GM21515 (cell line): Measurements from ENCODE around the gene CD300LB.
"Not testable (repeated sequence)": the region's sequence is repeated elsewhere in the genome, so short reads cannot be mapped to it uniquely, and the experiment has no call there.

ENCODE experiments used
- ATAC-seq: cut with Tn5 transposase; IDR thresholded peaks from one replicate; pipeline ENCODE4 v1.9.1; 2021; ENCODE audit not compliant: unreplicated experiment

The CD300LB gene

DNA sequence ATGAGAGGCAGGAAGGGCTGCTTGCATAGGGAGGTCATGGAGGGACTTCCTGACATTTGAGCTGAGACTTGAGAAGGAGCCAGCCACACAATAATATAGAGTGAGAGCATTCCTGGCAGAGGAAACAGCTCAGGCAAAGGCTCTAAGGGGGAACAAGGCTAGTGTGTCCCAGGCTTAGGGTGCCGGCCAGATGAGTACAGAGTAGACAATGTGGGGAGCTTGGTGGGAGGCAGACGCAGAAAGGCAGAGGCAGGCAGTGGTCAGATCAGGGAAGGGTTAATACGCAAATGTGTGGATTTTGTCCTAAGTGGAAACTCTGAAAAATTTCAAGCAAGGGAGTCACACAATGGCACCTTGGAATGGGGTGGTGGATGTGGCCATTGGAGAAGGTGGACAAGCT, 31.3 kb downstream of the CD300LB start:
- no peak for ATAC-seq

DNA sequence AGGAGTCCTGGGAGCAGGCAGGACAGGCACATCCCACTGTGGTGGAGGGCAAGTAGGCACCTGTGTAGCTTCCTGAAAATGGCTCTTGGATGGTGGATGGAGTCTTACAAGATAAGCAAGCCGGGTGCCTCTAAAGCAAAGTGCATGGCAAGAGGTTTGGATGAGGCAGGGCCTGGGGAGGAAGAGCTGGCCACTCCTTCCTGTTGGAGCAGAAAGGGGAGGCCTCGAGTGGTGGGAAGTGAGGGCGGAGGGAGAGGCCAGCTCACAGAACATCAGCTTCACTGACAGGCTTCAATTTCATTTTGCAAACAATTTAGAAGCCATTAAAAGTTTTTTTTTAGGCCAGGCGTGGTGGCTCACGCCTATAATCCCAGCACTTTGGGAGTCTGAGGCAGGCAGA, 33.8 kb downstream of the CD300LB start:
- ATAC-seq = no peak

DNA sequence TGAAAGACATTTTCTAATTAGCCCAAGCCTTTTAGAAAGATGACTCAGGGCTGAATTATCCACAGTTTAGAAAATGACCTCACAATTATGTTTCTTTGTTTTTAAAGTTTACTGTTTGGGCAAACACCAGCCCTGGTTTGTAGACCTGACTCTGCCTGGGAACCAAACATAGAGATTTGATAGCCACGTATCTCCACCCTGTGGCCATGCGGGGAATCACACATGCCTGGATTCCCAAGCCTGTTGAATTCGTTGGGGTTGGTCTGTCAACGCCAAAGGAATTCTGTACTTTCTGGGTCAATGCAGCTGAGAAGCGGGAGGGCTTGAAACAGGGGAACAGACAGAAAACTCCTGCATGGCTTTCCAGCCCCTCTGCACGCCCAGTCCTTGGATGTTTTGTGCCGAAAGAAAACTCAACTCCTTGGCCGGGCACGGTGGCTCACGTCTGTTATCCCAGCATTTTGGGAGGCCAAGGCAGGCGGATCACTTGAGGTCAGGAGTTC, 37.9 kb downstream of the CD300LB start:
- no peak for ATAC-seq

DNA sequence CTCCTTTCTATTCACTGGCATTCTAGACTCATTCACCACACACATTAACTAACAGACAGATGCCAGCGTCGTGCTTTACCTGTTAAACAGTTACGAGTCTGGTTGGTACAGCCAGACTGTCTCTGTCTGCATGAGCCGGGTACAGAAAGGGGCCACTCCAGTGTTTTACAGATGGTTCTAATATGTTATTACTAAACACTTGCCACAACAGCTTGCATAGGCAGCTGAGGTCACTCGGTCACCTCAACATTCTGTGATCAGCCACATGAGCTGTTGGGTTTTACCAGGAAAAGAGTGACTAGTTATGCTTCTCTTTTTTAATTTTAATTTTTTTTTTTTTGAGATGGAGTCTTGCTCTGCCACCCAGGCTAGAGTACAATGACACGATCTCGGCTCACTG, 39.6 kb downstream of the CD300LB start:
- no peak for ATAC-seq

DNA sequence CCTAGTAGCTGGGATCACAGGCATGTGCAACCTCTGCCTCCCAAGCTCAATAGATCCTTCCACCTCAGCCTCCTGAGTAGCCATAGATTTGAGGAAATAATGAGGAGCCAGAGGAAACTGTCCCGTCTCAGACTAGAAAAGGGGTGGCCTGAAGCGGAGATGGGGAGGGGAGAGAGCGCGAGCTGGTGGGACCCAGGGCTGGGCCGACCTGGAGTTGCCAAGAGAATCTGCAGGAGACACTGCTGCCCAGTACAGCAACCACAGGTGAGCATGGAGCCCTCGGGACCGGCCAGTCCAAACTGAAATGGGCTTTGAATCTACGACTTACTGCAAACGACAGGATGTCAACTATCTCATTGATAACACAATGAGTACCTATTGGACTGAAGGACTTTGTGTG, 40.6 kb downstream of the CD300LB start:
- ATAC-seq = no peak

DNA sequence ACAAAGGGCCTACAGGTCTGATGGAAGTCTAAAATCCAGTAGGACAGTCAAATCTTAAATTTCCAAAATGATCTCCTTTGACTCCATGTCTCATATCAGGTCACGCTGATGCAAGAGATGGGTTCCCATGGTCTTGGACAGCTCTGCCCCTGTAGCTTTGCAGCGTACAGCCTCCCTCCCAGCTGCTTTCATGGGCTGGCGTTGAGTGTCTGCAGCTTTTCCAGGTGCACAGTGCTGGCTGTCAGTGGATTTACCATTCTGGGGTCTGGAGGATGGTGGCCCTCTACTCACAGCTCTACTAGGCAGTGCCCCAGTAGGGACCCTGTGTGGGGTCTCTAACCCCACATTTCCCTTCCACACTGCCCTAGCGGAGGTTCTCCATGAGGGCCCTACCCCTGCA, 43.0 kb downstream of the CD300LB start:
- ATAC-seq = not testable (repeated sequence)

DNA sequence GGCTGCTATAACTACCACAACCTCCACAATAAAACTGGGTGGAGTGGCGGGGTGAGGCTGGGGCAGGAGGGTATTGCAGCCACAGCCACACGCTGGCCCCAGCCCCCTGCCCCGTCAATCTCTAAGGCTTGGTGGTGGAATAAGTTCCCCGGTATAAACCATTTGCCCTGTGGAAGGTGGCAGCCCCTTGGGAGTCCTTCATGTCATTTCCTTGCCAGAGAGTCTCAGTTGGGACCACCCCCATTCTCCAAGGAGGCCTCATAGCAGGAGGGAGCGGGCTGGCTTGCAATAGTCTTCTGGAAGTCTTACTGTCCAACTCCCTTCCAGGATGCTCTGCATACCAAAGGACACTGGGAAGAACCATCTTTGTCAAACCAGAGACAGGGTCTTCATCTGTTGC, 45.4 kb downstream of the CD300LB start:
- no peak for ATAC-seq

DNA sequence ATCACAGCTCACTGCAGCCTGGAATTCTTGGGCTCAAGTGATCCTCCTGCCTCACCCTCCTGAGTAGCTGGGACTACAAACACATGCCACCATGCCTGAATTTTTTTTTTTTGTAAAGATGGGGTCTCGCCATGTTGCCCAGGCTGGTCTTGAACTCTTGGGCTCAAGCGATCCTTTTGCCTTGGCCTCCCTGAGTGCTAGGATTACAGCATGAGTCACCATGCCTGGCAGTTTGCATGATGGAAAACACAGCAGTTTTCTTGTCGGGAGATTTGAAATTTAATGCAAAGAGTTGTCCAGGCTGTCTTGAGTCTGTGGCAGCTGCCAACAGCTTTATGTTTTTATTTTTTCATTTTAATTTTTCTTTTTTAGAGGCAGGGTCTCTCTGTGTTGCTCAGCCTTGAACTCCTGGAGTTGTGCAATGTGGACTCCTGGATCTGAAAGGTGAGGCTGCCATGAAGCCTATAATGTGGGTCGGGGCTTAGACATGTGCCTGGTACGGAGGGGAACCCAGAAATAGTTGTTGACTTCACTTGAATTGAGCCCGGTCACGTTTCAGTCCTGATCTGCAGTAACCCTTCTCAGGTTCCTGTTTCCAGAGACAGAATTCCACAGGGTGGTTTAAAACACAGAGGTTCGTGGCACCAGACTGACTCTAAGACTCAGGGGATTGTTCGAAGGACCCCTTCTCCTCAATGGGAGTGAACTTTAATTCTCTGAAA, 46.1 kb downstream of the CD300LB start:
- ATAC-seq = no peak

DNA sequence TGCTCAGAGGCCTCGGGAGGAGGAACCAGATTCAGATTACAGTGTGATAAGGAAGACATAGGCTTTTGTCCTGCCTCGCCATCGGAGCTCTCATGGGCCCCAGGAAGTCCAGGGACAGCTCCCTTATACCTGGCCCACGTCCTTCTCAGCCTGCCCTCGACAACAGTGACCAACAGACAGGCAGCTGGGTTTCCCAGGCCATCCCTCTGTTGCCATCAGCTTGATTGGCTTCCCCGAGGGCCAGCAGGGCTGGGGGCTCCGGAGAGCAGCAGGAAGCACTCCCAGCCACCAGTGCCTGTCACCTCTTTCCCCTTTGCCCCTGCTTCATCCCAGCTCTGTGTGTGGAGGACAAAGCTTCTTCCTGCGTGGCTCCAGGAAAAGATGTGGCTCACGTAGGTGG, 47.2 kb downstream of the CD300LB start:
- no peak for ATAC-seq

DNA sequence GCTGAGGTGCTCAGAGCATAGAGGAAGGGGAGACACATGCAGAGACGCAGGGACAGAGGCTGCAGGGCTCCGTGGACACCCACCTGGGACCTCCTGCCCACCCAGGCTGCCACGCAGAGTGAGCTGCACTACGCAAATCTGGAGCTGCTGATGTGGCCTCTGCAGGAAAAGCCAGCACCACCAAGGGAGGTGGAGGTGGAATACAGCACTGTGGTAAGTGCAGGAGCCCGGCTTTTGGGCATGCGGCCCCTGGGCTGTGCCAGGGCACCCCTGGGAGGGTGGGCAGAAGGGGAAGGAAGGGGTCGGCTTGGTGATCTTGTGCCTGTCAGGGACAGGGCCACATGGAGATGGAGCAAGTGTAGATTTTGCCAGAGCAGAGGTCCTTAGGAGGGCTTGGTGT, 49.7 kb downstream of the CD300LB start:
- no peak for ATAC-seq

DNA sequence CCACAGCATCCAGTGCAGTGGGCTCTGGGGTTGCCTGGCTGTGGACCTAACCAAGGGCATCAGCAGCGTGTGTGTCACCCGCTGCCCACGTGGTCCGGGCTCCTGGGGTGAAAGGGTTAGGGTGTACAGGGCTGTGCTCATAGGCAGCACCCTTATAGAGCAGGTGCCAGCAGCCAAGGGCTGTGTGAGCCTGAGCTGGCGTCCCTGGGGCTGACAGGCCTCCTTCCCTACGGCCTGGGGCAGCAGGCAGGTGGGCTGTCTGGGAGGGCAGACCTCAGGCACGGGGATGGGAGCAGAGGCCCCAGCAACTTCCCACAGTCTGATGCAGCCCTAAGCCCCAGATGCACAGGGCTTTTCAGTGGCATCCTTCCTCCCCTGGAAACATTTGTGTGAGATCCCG, 51.0 kb downstream of the CD300LB start:
- no peak for ATAC-seq

DNA sequence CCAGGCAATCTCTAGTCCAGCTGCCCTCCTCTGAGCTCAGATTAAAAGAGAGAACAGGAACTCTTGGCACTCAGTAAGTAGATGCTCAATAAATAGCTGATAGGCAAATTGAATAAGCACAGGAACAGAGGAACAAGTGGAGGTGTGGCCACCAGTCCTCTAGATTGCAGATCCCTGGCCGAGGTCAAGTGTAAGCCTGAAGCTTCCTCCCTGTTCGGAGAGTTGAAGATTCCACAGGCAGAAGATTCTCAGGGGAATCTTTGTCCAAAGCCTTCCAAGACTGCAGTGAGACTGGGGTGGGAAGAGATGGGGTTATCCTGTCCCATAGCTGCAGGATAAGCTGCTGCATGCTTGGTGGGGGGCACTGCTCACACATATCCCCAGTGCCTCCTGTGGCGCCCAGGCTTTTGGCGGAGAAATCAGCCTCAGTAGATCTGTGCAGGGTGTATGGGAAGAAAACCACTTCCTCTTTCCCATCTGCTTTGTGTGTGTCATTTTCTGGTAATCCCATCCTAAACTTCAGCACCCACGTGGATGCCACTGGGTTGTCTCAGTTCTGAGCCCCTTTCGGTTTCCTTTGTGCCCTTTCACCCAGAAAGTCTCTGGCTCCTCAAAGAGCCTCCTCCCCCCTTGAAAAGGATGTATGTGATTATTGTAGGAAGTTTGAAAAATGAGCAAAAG, 52.7 kb downstream of the CD300LB start:
- no peak for ATAC-seq

DNA sequence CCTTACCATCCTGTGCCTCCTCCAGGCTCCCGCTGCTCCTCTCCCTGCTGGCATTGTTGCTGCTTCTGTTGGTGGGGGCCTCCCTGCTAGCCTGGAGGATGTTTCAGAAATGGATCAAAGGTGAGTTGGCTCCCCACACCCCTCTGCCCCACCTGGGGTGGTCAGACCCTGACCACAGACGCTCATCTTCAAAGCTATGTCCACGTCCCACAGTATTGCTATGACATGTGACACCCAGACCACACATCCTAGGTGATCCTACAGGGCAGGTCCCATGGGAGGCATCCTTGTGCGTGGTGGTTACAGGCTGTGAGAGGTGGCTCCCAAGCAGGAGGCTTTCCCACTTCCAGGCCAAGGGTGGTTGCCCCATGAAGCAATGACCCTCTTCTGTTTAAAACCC, 53.9 kb downstream of the CD300LB start:
- no peak for ATAC-seq

DNA sequence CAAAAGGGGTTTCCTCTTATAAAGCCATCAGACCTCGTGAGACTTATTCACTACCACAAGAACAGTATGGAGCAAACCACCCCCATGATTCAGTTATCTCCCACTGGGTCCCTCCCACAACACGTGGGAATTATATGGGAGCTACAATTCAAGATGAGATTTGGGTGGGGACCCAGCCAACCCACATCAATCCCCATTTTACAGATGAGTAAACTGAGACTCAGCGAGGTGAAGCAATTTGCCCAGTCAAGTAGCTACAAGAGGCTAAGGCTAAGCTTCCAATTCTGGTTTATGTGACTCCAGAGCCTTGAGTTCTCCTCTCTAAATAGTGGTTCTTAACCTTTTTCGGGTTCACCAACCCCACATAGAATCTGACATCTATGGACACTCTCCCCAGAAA, 56.1 kb downstream of the CD300LB start:
- no peak for ATAC-seq

DNA sequence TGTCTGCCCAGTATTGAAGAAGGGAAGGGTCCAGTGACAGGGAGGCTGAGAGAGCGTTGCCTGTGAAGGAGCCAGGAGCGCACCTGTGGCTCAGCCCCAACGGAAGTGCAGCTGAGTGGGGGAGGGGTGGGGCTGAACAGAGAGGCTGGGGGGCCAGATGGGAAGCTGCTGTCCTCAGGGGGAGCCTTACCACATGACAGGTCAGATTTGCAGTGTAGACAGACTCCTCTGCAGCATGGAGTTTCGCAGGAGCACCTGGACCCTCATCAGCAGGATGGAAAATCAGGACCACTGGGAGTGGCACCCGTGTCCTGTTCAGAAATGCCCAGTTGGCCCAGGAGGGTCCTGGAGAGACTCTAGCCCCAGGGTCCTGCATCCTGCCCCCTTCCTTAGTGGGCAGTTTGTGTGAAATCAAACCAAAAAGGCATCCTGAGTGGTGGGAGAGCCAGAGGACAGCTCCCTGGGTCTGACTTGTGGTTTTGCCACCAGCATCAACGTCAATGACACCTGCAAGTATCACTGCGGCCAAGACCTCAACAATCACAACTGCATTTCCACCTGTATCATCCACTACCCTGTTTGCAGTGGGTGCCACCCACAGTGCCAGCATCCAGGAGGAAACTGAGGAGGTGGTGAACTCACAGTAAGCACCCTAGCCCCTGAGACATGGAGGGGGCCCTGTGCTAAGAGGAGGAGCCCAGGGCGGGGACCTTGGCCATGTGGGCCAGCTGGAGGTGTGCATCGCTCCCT, 57.1 kb downstream of the CD300LB start:
- no peak for ATAC-seq

DNA sequence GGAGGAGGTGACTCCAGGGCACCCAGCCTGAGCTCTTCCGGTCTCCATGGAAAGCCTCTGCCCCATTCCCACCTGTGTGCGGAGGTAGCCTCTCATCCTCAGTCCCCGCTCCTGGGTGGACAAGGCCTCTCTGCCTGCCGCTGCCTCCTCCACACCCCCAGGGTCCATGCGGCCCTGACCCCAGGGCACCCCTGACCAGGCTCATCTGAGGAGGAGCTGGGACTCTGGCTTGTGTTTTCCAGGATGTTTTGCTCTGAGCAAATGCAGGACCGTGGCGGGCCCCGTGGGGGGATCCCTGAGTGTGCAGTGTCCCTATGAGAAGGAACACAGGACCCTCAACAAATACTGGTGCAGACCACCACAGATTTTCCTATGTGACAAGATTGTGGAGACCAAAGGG, 58.0 kb downstream of the CD300LB start:
- ATAC-seq = no peak

DNA sequence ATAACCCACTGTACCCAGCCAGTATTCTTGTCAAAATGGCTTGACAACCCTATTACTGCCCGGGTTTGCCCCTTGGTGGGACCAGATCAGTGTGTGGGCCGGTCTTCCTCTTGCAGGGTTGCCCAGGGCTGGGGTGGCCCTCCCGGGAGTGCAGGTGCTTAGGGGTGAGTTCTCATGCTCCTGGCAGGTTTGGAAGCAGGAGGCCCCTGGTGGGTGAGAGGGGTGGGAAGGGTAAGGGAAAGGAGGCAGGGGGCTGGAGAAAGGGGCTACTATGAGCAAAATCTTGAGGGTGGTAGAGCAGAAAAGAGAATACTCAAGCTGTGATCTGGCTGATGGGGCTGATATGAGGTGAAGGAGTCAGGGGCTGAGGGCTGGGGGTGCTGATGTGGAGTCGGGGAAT, 58.4 kb downstream of the CD300LB start:
- ATAC-seq = no peak

DNA sequence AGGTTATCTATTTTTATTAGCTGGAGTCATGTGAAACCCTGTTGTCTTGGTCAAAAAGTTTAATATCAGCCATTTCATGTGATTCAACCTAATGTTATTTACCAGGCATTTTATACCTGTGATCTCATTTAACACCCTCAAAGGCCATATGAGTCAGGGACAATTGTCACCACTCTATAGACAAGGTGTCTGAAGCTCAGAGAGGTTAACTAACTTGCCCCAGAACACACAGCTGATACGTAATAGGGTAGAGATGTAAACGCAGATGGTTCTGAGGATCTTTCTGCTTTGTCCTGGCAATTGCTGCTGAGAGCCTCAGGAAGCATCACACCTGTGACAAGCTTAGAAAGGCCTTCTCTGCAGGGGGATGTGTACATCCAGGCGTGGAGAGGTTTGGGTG, 59.9 kb downstream of the CD300LB start:
- ATAC-seq = no peak
